HG03097 (cell line): ENCODE data around the gene PLD5.
A peak's percentile ranks its signal among the peaks of the same experiment; 100 is the strongest.
"Not testable (repeated sequence)": the region's sequence is repeated elsewhere in the genome, so short reads cannot be mapped to it uniquely, and the experiment has no call there.

Experiments used
- ATAC-seq: cut with Tn5 transposase; IDR thresholded peaks from one replicate; pipeline ENCODE4 v1.9.1; 2021; ENCODE audit not compliant: unreplicated experiment, low FRiP score

Gene PLD5

GRCh38 chr1:242219298-242219901 is 305.1 kb downstream of the PLD5 start:
- ATAC-seq: no peak

DNA sequence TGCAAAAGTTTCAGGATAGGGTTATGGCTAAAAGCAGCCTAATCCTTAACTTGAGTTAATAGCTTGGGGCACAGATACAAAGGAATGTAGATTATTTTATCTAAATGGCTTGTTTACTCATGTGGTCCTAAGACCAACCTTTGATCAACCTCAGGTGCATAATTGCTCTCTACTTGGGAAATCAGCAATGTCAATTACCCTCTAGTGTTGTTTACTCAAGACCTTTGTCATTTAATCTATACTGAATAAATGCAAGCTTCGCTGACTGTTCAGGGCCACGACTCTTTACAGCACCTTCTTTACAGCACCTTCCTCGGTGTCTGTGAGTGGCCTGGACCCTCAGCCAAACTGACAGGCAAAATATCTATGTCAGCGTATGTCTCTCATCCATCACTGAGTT is 308.1 kb downstream of the PLD5 start:
- no peak for ATAC-seq

DNA sequence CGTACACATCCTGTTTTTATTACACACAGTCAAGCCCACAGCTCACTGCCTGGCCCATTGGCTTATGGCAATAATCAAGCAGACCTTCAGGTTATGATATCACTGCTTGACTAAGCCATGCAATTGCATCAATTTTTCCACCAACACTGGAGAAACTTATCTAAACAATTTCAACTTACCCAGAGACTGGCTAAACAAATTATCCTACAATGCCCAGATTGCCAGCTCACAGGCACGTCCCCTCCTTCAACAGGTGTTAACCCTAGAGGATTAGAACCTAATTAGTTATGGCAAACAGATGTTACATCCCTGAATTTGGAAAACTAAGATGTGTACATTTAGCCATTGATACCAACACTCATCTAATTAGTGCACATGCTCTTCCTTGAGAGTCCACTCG is 310.0 kb downstream of the PLD5 start:
- not testable (repeated sequence) for ATAC-seq

- not testable (repeated sequence) for ATAC-seq
Observed at GRCh38 chr1:242212961-242213360, 311.5 kb downstream of the PLD5 start.

- ATAC-seq: no peak
Observed at GRCh38 chr1:242212401-242212800, 312.1 kb downstream of the PLD5 start.

DNA sequence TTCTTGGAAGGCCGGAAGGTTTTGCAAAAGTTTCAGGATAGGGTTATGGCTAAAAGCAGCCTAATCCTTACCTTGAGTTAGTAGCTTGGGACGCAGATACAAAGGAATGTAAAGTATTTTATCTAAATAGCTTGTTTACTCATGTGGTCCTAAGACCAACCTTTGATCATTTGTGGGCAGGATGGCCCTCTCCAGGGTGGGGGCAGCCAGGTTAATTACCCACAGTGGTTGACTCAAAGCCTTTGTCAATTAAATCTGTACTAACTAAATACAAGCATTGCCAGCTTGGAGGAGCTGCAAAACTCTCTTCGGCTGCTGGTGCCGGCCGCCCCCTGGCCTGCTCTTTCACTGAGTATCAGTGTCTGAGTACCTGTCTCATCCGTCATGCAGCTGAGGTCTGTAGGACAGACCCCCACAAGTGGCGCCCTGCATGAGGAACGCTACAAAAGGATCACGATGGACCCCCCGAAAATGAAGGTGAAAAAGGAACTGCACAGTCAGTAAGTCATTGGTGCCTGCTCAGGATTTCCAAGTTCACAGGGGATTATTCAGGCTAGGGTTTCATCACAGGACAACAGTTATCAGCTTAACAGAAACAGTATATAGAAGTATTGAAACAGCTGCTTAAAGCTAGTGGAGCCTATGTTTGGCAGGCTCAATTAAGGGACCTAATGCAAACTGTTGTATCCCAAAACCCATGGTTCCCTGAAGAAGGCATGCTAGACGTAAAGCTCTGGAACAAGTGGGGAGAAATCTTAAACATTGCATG is 313.1 kb downstream of the PLD5 start:
- no peak for ATAC-seq

- not testable (repeated sequence) for ATAC-seq
Observed at GRCh38 chr1:242210316-242210715, 314.2 kb downstream of the PLD5 start.

GRCh38 chr1:242209063-242209462 is 315.4 kb downstream of the PLD5 start:
- ATAC-seq: no peak

GRCh38 chr1:242208021-242208420 is 316.5 kb downstream of the PLD5 start:
- no peak for ATAC-seq

GRCh38 chr1:242206994-242207393 is 317.5 kb downstream of the PLD5 start:
- ATAC-seq: no peak

GRCh38 chr1:242205622-242206489 is 318.6 kb downstream of the PLD5 start:
- no peak for ATAC-seq

DNA sequence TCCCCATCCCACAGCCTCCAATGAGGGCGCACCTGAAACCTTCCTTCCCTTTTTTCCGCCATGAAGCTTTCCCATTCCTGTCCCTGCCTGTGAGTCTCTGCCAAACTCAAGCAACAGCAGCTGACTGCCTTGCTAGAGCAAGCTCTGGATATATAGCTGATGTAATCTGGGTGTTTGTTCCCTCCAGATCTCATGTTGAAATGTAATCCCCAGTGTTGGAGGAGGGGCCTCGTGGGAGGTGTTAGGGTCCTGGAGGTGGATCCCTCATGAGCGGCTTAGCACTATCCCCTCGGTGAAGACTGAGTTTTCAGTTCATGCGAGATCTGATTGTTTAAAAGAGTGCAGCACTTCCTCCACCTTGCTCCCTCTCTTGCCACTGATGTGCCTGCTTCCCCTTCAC is 321.2 kb downstream of the PLD5 start:
- no peak for ATAC-seq

DNA sequence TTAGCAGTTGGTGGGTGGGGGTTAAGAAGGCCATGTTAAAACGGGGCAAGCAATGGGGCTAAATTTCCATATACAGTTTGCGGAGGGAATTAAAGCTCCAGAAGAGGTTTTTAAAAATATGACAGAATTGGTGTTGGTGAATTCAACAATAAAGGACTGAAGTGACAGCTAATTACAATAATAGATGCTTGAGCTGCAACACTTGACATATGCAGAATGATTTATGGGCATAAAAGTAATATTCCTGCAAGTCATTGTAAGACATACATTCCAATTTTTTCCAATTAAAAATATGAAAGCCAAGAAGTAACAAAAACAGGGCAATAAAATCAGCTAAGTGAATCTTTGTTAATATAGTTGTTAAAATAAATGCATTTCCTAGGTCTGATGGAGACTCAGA is 323.4 kb downstream of the PLD5 start:
- no peak for ATAC-seq

- ATAC-seq: no peak
Observed at GRCh38 chr1:242199776-242200458, 324.6 kb downstream of the PLD5 start.

GRCh38 chr1:242197907-242198820 is 326.3 kb downstream of the PLD5 start:
- ATAC-seq: no peak

DNA sequence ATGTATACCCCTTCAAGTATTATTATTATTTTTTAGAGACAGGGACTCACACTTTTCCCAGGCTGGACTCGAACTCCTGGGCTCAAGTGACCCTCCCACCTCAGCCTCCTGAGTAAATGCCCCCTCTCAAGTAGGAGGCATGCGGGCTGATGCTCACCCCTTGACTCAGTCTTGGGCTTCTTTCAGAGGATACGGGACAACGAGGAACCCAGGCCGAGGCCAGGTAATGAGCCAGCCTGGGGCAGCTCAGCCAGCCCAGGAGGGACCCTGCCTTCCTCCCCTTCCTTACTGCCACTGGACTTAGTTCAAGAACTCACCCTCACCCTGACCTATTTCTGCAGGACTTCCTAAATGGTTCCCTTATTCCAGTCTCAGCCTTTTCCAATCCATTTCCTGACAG is 327.6 kb downstream of the PLD5 start:
- no peak for ATAC-seq

GRCh38 chr1:242196101-242196500 is 328.4 kb downstream of the PLD5 start:
- ATAC-seq: no peak

GRCh38 chr1:242189591-242189990 is 334.9 kb downstream of the PLD5 start:
- no peak for ATAC-seq

DNA sequence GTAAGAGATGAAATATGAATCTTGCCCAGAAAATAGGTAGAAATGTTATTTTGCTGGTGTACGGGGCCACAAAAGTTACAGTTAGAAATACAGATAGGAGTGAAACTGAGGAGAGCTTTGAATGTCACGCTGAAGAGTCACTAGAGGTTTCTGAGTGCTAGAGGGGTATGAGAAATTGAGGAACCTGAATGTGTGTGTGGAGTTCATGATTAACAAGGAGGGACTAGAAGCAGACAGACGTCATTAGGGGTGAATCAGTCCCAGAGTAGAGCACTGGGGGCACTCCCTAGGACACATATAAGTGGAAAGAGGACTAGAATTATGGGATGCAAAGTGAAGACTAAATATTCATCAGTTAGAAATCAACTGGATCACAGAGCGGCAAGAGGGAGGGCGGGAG is 336.7 kb downstream of the PLD5 start:
- ATAC-seq: peak; percentile 75

DNA sequence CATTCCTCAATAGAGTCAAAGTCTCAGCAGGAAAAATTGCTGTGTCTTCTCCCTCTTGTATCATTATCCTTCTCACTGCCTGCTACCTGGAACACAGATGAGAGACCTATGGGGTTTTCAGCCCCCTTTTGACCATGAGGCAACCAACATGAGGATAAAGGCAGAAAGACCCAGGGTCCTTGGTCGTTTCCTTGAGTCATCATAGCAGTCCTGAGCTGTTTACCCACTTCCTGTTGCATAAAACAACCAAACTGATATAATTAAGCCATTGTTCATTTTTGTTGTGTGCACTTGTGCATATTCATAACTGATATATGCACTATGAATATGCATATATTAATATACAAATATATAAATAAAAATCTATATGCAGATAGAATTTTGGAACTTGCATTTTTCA is 337.3 kb downstream of the PLD5 start:
- ATAC-seq: peak; percentile 60
